Activated CD4-positive, alpha-beta T cell treated with anti-CD3 and anti-CD28 coated beads for 36 hours (primary cell): ENCODE measurements around the gene ZNF600. TPM values are rescaled to one million over a fixed set of nuclear protein-coding genes. Genes with fewer than 3 reads are reported as not detected.
"Not testable (repeated sequence)": the region's sequence is repeated elsewhere in the genome, so short reads cannot be mapped to it uniquely, and the experiment has no call there.

Source experiments
- ATAC-seq: fragments of 200-7000 bp; cut with Tn5 transposase; one replicate; pipeline ENCODE4 v1.10.0; 2021; ENCODE audit warnings: mild to moderate bottlenecking, moderate library complexity
- CTCF ChIA-PET: fragments of 350-600 bp; sonication (Branson Sonifier 250); formaldehyde crosslinking; loops from one replicate; lab custom pipeline; 2021; ENCODE audit warnings: antibody characterized with exemption; lab: Charles Lee
- POLR2A ChIA-PET: fragments of 350-600 bp; sonication (Branson Sonifier 250); formaldehyde crosslinking; loops from one replicate; lab custom pipeline; 2021; ENCODE audit warnings: antibody characterized with exemption, inconsistent platforms; lab: Charles Lee
- DNase-seq: peaks from one replicate; pipeline ENCODE4 v3.0.0-alpha.2; 2020
- H3K27ac Mint-ChIP-seq: one replicate; pipeline ENCODE4 v1.8.0; 2021; ENCODE audit warnings: mixed read lengths
- H3K27me3 Mint-ChIP-seq: one replicate; pipeline ENCODE4 v1.8.0; 2021; ENCODE audit warnings: mixed read lengths
- H3K36me3 Mint-ChIP-seq: one replicate; pipeline ENCODE4 v1.8.0; 2021; ENCODE audit warnings: low read depth, mixed read lengths
- H3K4me1 Mint-ChIP-seq: one replicate; pipeline ENCODE4 v1.8.0; 2021; ENCODE audit warnings: mixed read lengths
- H3K4me3 Mint-ChIP-seq: one replicate; pipeline ENCODE4 v1.8.0; 2021; ENCODE audit warnings: mild to moderate bottlenecking, moderate library complexity, mixed read lengths
- H3K9me3 Mint-ChIP-seq: one replicate; pipeline ENCODE4 v1.8.0; 2021; ENCODE audit warnings: low read depth, mixed read lengths
- intact Hi-C, 2 experiments: fragments of 100-400 bp; cut with DNase I in 1 of 2; cut with micrococcal nuclease in 1 of 2; formaldehyde crosslinking; loops; one replicate each; pipeline versions ENCODE4 v1.14.2 to v1.15.1; 2022 to 2024; cut with DNase I, micrococcal nuclease
- total RNA-seq, 2 experiments: library from RNA; stranded (reverse); gene quantifications; one replicate each; pipeline ENCODE4 v1.2.3, GENCODE V29; 2021

ZNF600 gene
- total RNA-seq, 2 experiments from 2014 or later = 10.6 to 14.3 TPM

DNA sequence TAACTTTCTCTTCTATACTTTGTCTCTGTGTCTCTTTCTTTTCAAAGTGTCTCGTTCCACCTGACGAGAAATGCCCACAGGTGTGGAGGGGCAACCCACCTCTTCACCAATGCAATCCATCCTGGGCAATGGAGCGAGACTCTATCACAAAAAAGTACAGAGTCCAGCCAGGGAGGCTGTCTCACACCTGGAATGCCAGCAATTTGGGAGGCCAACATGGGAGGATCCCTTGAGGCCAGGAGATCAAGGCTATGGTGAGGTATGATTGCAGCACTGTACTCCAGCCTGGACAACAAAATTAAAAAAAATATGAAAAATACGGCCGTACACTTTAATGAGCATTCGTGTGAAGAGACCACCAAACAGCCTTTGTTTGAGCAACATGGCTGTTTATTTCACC, 2.8 kb upstream of the ZNF600 start:
- ChIA-PET POLR2A (no interaction called here), CTCF (no interaction called here)
- peaks cover 20% of the 10 kb centered on the region for H3K36me3 Mint-ChIP-seq
- DNase-seq (no peak), ATAC-seq (no peak)
- H3K27me3 Mint-ChIP-seq = no peaks in the 10 kb centered on the region
- H3K27ac Mint-ChIP-seq = no peak overlapping the region
- intact Hi-C loops = loop anchor here in 1 of 2 experiments (5.0 kb wide), 1 partner anchor 133 kb away; the partner anchor contains the start of gene ZNF888
- peaks cover 21% of the 10 kb centered on the region for H3K4me1 Mint-ChIP-seq
- peaks cover 18% of the 10 kb centered on the region for H3K9me3 Mint-ChIP-seq
- H3K4me3 Mint-ChIP-seq = no peak overlapping the region

DNA sequence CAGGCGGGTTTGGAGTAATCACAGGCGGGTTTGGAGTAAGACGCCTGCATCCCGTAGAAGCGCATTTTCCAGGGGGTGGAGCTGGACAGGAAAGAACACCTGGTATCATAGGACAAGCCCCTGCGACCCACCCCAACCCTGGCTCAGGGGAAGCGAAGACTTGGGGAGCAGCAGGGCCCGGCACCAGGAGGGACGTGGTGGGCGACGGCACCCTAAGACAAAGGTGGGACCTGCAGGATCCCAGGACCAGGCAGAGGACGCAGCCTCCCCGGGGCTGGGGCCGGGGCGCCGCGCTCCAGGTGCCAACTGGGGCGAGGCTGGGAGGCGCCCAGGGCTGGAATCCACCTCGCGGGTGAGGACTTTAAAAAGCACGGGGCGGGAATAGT, 520 bp downstream of the ZNF600 start:
- intact Hi-C loops = loop anchor here in 1 of 2 experiments (1.0 to 5.0 kb wide), 5 partner anchors 35 to 176 kb away; partner anchors contain the start of genes ZNF28, ZNF468, ZNF611 and ZNF816
- peak overlapping the region; percentile 87 for H3K4me3 Mint-ChIP-seq
- no peak for DNase-seq
- peak overlapping the region; percentile 84 for H3K27ac Mint-ChIP-seq
- no peaks in the 10 kb centered on the region for H3K27me3 Mint-ChIP-seq
- peaks cover 18% of the 10 kb centered on the region for H3K9me3 Mint-ChIP-seq
- H3K36me3 Mint-ChIP-seq = peaks cover 36% of the 10 kb centered on the region
- POLR2A ChIA-PET = no interaction called here
- peak; percentile 13 for ATAC-seq
- CTCF ChIA-PET = no interaction called here
- peaks cover 23% of the 10 kb centered on the region for H3K4me1 Mint-ChIP-seq

DNA sequence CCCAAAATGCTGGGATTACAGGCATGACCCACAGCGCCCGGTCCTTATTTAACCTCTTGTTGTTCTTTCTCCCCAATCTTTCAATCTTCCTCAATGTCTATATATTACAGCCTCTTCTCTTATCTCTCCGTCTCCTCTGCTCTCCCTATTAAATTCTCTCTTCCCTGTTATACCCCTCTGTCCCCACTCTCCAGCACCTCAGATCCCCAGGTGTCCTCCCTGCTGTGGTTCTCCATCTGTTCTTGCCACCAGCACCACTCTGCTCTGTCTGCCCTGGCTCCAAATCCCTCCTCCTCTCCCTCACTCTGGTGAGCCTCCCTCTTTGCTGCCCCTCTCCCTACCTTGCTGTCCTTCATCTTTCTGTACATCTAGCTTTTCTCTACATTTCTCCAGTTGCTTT, 1.1 kb downstream of the ZNF600 start:
- H3K4me1 Mint-ChIP-seq = peaks cover 23% of the 10 kb centered on the region
- DNase-seq (no peak), ATAC-seq (no peak)
- H3K27ac Mint-ChIP-seq = peak overlapping the region; percentile 49
- POLR2A ChIA-PET = no interaction called here
- H3K9me3 Mint-ChIP-seq = peaks cover 20% of the 10 kb centered on the region
- intact Hi-C loops = loop anchor here in 1 of 2 experiments (5.0 kb wide), 1 partner anchor 137 kb away; the partner anchor contains the start of gene ZNF888
- no peaks in the 10 kb centered on the region for H3K27me3 Mint-ChIP-seq
- H3K36me3 Mint-ChIP-seq = peaks cover 41% of the 10 kb centered on the region
- CTCF ChIA-PET = no interaction called here
- peak overlapping the region; percentile 87 for H3K4me3 Mint-ChIP-seq

DNA sequence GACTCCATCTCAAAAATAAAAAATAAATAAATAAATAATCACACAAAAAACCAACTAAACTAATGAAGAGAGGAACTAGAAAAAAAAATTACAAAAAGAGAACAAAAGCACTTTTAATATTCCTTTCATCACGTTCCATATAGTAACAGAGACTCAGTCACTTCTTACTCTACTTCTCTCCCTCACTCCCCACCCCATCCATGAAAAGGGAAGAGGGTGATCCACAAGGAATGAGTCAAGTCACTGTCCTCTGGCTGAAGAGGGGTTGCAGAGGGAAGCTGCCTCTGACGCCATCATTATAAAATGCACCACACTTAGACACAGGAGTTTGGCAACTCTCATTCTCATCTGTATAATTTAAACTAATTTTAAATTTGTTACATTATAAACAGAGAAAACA, 3.7 kb downstream of the ZNF600 start:
- CTCF ChIA-PET, H3K27me3 Mint-ChIP-seq, DNase-seq, ATAC-seq, H3K27ac Mint-ChIP-seq, POLR2A ChIA-PET, H3K4me3 Mint-ChIP-seq: not testable (repeated sequence)
- peaks cover 65% of the 10 kb centered on the region for H3K36me3 Mint-ChIP-seq
- peaks cover 25% of the 10 kb centered on the region for H3K9me3 Mint-ChIP-seq
- peaks cover 33% of the 10 kb centered on the region for H3K4me1 Mint-ChIP-seq
- intact Hi-C loops = loop anchor here in 1 of 2 experiments (2.0 kb wide), 1 partner anchor 24 kb away; no protein-coding TSS in a partner anchor

DNA sequence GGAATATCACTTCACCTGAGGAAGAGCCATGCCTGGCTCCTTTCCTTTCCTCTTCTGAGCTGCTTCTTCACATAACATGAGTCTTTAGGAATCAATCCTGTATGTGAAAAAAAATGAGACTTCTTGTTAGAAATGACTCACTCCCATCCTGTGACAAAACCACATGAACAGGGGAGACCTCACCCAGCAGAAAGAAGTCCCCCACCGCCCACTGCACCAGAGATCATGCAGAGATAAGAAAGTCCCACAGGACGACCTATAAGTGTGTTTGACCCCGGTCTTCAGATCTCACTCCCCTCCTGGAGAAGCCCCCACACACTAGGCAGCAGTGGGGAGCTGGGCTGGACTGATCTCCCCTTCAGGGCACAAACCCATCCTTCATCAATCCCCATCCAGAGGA, 7.8 kb downstream of the ZNF600 start:
- ChIA-PET CTCF (no interaction called here), POLR2A (no interaction called here)
- no peak overlapping the region for H3K27ac Mint-ChIP-seq
- H3K27me3 Mint-ChIP-seq = no peaks in the 10 kb centered on the region
- H3K9me3 Mint-ChIP-seq = peaks cover 25% of the 10 kb centered on the region
- no peak overlapping the region for H3K4me3 Mint-ChIP-seq
- peak; percentile 59 for DNase-seq
- peaks cover 13% of the 10 kb centered on the region for H3K4me1 Mint-ChIP-seq
- intact Hi-C loops = no loop called here
- peaks cover 81% of the 10 kb centered on the region for H3K36me3 Mint-ChIP-seq
- ATAC-seq = peak; percentile 65

DNA sequence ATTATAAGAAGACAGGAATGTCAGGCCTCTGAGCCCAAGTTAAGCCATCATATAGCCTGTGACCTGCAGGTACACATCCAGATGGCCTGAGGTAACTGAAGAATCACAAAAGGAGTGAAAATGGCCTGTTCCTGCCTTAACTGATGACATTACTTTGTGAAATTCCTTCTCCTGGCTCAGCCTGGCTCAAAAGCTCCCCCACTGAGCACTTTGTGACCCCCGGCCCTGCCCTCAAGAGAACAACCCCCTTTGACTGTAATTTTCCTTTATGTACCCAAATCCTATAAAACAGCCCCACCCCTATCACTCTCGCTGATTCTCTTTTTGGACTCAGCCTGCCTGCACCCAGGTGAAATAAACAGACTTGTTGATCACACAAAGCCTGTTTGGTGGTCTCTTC, 30.1 kb downstream of the ZNF600 start:
- intact Hi-C loops, H3K36me3 Mint-ChIP-seq, POLR2A ChIA-PET, H3K4me3 Mint-ChIP-seq, H3K4me1 Mint-ChIP-seq, H3K27me3 Mint-ChIP-seq, H3K27ac Mint-ChIP-seq, DNase-seq, ATAC-seq: not testable (repeated sequence)
- peaks cover 14% of the 10 kb centered on the region for H3K9me3 Mint-ChIP-seq
- CTCF ChIA-PET = interaction anchor here (0.6 kb wide), 1 partner anchor 206 kb away, joined by 4 read pairs; no protein-coding TSS in a partner anchor

DNA sequence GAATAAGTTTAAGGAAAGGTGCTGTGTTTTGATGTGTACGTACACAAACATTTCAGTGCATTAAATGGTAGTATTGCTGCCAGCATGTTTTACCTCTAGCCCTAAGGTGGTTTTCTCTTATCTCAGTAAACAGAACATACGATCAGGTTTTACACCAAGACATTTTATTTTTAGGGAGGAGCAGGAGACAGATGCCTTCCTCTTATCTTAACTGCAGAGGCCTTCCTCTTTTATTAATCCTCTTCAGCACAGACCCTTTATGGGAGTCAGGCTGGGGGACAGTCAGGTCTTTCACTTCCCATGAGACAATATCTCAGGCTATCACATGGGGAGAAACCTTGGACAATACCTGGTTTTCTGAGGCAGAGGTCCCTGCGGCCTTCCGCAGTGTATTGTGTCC, 36.8 kb downstream of the ZNF600 start:
- ATAC-seq (no peak), DNase-seq (no peak)
- intact Hi-C loops = loop anchor here (2.0 to 5.0 kb wide), 2 partner anchors 407 to 501 kb away; no protein-coding TSS in a partner anchor
- ChIA-PET POLR2A (no interaction called here), CTCF (no interaction called here)
- Mint-ChIP-seq H3K36me3 (no peaks in the 10 kb centered on the region), H3K4me1 (no peaks in the 10 kb centered on the region), H3K27me3 (no peaks in the 10 kb centered on the region), H3K4me3 (no peak overlapping the region), H3K27ac (no peak overlapping the region), H3K9me3 (no peaks in the 10 kb centered on the region)

DNA sequence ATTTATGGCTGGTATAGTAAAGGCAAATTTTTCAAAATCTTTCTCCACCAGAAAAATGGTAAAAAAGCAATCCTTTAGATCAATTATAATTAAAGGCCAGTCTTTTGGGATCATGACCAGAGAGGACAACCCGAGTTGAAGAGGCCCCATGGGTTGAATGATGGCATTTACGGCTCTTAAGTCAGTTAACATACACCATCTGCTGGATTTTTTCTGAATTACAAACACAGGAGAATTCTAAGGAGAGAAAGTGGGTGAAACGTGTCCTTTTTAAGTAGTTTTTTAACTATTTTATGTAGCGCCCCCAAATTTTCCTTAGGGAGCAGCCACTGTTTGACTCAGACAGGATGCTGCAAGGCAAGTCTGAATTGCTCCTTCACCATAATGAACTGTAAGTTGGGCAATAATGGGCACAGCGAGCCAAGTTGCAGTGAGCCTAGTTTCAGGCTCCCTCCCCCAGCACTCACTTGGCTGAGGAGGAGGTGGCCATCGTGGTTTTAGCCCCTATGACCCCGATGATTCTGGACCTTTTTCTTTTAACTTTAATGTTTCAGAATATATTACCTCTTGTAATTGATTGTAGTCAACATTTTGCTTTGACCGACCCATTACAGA, 38.1 kb downstream of the ZNF600 start:
- no peak overlapping the region for H3K27ac Mint-ChIP-seq
- ChIA-PET POLR2A (no interaction called here), CTCF (no interaction called here)
- H3K9me3 Mint-ChIP-seq = no peaks in the 10 kb centered on the region
- H3K4me1 Mint-ChIP-seq = no peaks in the 10 kb centered on the region
- H3K36me3 Mint-ChIP-seq = no peaks in the 10 kb centered on the region
- H3K27me3 Mint-ChIP-seq = no peaks in the 10 kb centered on the region
- DNase-seq (no peak), ATAC-seq (no peak)
- H3K4me3 Mint-ChIP-seq = no peak overlapping the region
- intact Hi-C loops = loop anchor here (1.0 to 5.0 kb wide), 3 partner anchors 406 to 500 kb away; no protein-coding TSS in a partner anchor

DNA sequence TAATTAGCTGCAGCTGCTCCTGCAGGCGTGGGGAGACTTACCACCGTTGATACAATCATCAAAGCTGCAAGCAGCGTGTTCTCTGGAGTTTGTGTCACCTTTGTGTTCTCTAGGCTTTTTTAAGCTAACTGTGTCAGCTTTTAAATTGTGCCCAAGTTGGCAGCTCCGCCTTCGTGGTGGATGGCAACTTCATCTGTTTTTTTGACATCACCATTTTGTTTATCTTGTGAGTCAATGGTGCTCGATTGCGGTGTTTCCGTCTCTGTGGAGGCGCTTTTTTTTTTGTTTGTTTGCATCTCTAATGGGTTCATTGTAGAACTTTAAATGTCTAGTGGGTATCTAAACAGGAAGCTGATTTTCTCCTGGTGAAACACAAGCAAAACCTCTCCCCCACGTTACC, 40.7 kb downstream of the ZNF600 start:
- CTCF ChIA-PET = interaction anchor here (0.6 kb wide), 1 partner anchor 15 kb away, joined by 3 read pairs; no protein-coding TSS in a partner anchor
- H3K27me3 Mint-ChIP-seq, POLR2A ChIA-PET, H3K27ac Mint-ChIP-seq, H3K4me3 Mint-ChIP-seq, H3K9me3 Mint-ChIP-seq, DNase-seq, H3K36me3 Mint-ChIP-seq, ATAC-seq: not testable (repeated sequence)
- intact Hi-C loops = loop anchor here in 1 of 2 experiments (5.0 kb wide), 1 partner anchor 404 kb away; no protein-coding TSS in a partner anchor
- H3K4me1 Mint-ChIP-seq = peaks cover 16% of the 10 kb centered on the region

DNA sequence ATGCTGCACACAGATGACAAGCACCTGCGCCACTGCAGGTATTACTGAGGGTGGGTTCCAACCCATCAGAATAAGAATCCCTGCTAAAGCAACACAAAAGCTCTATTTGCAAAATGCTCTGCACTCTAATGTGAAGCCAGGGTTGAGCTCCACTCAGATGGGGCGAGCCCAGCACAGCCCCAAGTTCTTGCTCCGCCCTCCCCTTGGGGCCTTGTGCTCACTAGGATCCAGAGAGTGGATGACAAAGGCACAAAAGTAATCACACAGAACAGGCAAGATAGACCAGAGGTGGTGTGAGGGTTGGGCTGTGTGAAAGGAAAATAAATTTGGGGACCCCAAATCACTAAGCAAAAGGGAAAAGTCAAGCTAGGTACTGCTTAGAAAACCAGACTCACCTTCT, 43.5 kb downstream of the ZNF600 start:
- Mint-ChIP-seq H3K9me3 (no peaks in the 10 kb centered on the region), H3K27me3 (no peaks in the 10 kb centered on the region), H3K4me3 (no peak overlapping the region), H3K36me3 (no peaks in the 10 kb centered on the region), H3K27ac (no peak overlapping the region), H3K4me1 (peaks cover 16% of the 10 kb centered on the region)
- intact Hi-C loops = no loop called here
- ATAC-seq (peak; percentile 23), DNase-seq (no peak)
- POLR2A ChIA-PET = no interaction called here
- CTCF ChIA-PET = no interaction called here

DNA sequence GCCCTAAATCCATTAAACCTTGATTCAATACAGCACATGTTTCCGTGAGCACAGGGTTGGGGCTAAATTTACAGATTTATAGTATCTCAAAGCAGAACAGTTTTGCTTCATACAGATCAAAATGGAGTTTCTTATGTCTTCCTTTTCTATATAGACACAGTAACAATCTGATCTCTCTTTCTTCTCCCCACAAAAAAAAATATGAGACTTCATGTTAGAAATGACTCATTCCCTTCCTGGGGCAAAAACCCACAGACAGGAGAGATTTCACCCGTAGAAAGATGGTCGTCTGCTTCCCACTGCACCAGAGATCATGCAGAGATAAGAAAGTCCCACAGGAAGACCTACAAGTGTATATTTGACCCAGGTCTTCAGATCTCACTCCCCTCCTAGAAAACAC, 44.1 kb downstream of the ZNF600 start:
- CTCF ChIA-PET = no interaction called here

DNA sequence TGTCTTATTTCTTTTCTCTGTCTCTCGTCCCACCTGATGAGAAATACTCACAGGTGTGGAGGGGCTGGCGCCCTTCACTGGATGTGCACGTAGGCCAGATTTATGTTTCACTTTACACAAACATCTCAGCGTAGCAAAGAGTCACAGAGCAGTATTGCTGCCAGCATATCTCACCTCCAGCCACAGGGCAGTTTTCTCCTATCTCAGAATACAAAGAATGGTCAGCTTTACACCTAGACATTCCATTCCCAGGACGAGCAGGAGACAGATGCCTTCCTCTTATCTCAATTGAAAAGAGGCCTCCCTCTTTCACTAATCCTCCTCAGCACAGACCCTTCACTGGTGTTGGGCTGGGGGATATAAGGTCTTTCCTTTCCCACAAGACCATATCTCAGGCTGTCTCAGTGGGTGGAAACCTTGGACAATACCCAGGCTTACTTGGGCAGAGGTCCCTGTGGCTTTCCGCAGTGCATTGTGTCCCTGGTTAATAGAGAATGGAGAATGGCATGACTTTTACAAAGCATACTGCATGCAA, 44.6 kb downstream of the ZNF600 start:
- ATAC-seq = no peak
- no peaks in the 10 kb centered on the region for H3K36me3 Mint-ChIP-seq

More for the DNA sequence above, 44.1 kb downstream of the ZNF600 start:
- Mint-ChIP-seq H3K27me3 (no peaks in the 10 kb centered on the region), H3K36me3 (no peaks in the 10 kb centered on the region), H3K9me3 (no peaks in the 10 kb centered on the region), H3K4me1 (peaks cover 16% of the 10 kb centered on the region), H3K4me3 (no peak overlapping the region), H3K27ac (peak overlapping the region; percentile 9)
- DNase-seq (no peak), ATAC-seq (peak; percentile 64)
- intact Hi-C loops = no loop called here
- POLR2A ChIA-PET = no interaction called here

More for the DNA sequence above, 44.6 kb downstream of the ZNF600 start:
- Mint-ChIP-seq H3K27ac (peak overlapping the region; percentile 9), H3K4me1 (peaks cover 16% of the 10 kb centered on the region), H3K4me3 (no peak overlapping the region), H3K9me3 (no peaks in the 10 kb centered on the region), H3K27me3 (no peaks in the 10 kb centered on the region)
- ChIA-PET POLR2A (no interaction called here), CTCF (no interaction called here)
- no peak for DNase-seq
- intact Hi-C loops = no loop called here
